HG02938 (cell line): ENCODE results near the gene ARID5A.

Source experiments
- ATAC-seq: cut with Tn5 transposase; IDR thresholded peaks from one replicate; pipeline ENCODE4 v1.9.1; 2021; ENCODE audit warnings: mild to moderate bottlenecking, moderate library complexity; ENCODE audit not compliant: unreplicated experiment

ARID5A gene

GRCh38 chr2:96526615-96527285 is 9.8 kb upstream of the ARID5A start:
- no peak for ATAC-seq

DNA sequence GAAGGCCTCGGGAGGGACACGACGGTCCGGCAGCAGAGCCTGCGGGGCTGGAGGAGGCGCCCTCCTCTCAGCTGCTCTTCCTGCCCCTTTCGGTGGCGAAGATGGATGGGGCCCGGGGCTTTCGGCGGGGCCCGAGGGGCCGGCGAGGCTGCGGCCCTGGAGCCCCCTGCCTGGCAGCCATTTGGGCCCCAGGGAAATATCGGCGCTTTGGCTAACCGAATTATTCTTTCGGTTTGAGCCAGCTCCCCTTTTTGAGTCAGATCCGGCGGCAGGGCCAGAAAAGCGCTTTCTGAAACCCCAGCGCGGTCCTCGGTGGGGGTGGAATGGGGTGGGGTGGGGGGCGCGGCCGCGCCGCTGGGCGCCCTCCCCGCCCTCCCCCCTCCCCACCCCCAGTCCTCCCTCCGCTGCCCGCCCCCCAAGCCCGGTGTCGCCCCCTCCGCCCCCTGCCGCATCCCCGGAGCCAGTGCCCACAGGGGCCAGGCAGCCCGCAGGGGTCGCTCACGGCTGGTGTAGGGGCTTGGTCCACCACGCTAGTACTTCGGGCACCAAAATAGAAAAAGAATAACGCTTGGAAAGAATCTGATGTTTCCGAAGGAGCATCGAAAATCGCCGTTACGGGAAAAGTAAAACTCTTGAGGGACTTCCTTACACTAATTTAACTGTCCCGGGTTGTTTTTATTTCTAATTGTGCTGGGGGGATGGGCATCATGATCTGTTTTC is 9.1 kb upstream of the ARID5A start:
- ATAC-seq = no peak

DNA sequence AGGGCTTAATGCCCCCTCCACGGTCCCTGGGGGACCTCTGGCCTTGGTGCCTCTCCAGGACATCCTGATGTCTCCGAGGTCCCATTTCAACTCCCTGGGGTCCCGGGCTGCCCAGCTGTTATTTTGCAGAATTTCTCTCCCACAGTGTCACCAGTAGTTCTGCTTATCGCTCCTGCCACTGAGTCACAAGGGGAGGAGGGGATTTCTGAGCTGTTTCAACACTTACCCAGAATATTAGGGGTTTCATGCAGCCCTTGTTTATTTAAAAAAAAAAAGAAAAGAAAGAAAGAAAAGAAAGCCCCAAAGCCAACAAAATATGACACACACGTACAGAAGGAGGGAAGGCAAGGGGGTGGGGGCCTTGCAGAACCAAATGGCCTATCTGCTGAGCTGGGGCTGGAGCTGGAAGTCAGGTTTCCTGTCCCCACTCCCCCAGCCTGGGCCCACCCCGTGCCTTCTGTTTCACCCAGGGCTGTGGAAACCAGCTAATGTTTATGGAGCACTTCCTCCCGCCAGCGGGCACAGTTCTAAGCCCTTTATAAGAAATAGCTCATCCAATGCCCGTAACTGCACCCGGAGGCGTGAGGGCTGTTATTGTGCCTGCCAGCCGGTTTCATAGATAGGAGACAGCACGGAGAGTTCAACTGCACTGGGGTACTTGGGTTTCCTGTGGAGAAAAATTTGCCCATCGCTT is 8.4 kb upstream of the ARID5A start:
- ATAC-seq = no peak

GRCh38 chr2:96528700-96529375 is 7.7 kb upstream of the ARID5A start:
- ATAC-seq = no peak

GRCh38 chr2:96529376-96530143 is 7.0 kb upstream of the ARID5A start:
- ATAC-seq = no peak

DNA sequence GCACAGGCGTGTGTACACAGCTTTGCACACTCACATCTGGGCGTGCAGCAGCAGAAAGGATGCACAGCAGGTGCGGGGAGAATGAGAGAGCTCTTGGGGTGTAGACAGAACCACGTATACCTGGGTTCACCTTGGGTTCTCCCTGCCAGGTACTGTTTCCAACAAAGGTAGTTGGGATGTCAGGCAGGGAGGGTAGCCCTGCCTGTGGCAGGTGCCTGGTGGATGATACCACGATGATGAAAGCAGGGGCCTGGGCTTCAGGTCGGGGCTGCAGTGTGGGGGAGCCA is 6.5 kb upstream of the ARID5A start:
- ATAC-seq = no peak

DNA sequence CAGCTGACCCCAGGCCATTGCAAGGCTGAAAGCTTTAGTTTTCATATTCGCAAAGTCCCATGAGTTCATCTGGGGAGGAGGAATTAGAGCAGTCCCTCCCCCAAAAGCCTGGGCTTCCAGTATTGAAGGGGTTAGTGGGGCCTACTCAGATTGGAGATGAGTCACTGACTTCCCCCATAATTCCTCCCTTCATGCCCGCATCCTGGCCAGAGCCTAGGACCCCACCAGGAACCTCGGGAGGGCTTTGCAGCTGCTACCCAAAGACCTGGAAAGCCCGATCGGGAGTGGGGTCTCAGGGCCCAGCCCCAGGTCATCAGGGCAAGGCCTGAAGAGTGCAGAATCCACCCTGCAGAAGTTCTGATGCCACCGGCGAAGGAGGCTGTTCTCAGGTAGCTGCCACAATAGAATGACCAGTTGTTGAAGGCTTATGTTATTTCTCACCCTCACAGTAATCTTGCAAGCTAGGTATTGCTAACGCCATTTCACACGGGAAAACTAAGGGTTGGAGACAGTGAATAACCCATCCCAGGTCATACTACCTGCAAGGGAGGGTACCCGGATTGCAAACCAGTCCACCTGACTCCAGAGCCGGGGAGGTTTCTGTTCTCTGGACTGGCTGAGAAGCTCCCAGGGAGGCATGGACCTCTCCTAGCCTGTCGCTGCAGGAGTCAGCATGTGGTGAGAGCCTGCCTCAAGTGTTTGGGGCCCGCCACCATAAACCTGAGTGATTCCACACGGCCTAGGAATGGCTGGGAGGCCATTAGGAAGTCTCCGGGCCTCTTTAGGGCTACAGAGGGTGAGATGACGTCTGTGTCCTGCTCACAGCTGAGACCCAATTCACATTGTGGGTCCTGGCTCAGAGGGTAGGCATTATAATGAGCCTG is 5.8 kb upstream of the ARID5A start:
- no peak for ATAC-seq

- ATAC-seq = no peak
Observed at GRCh38 chr2:96531366-96531765, 5.2 kb upstream of the ARID5A start.

DNA sequence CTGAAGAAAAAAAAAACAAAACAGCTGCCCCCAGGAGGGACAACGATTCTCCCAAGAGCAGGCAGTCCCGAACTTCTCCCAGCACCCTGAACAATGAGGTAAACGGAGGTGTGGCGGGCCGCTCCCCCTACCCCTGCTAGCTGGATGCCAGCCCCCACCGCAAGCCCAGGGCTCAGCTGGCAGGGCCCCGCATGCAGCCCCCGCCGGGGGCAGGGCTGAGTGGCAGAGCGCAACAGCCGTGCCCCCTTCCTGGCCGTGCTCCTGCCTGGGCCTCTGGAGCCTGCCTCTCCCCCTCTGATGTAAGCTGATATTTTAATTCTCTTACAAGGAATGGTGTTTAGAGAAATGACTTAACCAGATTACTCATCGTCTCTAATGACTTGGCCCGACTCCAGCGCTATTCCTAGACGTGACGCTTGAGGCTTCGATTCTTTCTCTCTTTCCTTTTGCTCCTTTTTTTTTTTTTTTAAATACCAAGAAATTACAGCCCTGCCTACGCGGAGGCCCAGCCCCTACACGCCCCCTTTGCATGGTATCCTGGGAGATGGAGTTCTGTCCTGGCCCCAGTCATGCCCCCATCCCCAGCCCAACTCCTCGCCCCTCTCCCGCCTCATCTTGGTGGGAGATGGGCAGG is 4.6 kb upstream of the ARID5A start:
- ATAC-seq = peak; percentile 31

GRCh38 chr2:96532641-96533291 is 3.8 kb upstream of the ARID5A start:
- ATAC-seq = no peak

DNA sequence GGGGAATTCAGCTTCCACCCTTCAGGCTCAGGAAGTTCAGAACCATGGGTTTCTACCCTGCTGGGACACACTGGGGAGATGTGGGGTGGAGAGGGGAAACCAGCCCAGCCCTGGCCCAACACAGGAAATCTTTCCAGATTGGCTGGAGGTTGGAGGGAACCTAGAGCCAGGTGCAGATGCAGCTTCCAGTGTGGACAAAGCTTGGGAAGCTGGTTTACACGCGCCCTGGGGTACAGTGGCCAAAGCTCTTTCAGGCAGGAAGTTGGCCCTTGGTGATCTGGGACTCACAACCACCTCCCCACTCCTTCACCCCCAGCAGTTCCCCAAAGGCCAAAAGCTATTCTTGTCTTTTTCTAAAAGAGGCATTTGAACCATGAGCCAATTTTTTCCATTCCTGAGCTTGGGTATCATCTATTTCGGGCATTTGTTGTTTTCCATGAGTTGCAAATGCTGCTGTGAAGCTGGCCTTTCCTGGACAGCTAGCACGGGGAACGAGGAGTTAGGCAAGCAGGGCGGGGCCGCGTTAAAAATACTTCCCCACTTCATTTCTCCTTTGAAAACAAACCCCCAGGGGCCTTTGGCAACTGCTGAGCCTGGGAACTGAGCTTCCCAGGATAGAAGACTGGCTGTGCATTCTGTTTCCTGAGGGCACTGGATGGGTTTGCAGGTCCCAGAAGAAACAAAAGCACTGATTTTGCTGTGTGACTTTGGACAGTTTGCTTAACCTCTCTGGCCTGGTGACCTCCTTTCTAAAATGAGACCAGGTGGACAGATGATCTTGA is 3.1 kb upstream of the ARID5A start:
- ATAC-seq = no peak

DNA sequence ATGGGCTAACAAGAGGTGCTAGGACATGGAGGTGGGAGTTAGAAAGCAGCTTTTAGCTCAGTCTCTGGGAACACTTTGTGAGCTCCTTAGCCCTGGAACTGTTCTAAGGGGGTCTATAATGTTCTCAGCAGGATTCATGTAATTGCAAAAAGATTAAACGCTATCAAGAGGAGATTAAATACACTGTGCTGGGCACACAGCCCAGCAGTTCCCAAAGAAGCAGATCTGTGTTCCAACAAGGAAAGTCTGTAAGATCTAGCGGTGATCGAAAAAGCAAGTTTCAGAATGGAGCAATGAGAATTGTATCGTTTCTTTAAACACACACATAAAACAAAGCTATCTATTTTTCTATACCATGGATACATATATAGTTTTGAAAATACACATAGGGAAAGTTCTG is 2.4 kb upstream of the ARID5A start:
- ATAC-seq = no peak

DNA sequence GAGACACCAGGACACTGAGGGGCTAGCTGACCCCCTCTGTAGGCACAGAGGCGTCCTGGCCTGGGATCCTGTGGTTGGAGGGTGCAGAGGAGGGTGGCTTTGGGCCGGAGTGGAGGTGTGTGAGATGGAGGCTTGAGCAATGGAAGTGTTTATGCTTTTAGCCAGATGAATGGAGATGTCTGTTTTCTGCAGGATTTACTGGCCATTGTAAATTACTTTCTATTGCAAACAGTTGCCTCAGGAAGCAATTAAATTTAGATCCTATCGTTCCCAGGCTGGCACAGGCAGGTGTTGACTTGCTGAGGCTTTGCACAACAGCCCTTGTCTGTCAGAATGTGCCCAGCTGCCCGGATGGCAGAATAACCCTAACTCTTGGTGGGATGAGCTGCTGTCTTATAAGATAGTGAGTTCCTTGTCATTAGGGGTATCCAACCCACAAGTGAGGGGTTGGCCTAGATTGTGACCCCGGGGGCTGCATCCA is 1.8 kb upstream of the ARID5A start:
- ATAC-seq = no peak

GRCh38 chr2:96535331-96535730 is 1.2 kb upstream of the ARID5A start:
- ATAC-seq = no peak

DNA sequence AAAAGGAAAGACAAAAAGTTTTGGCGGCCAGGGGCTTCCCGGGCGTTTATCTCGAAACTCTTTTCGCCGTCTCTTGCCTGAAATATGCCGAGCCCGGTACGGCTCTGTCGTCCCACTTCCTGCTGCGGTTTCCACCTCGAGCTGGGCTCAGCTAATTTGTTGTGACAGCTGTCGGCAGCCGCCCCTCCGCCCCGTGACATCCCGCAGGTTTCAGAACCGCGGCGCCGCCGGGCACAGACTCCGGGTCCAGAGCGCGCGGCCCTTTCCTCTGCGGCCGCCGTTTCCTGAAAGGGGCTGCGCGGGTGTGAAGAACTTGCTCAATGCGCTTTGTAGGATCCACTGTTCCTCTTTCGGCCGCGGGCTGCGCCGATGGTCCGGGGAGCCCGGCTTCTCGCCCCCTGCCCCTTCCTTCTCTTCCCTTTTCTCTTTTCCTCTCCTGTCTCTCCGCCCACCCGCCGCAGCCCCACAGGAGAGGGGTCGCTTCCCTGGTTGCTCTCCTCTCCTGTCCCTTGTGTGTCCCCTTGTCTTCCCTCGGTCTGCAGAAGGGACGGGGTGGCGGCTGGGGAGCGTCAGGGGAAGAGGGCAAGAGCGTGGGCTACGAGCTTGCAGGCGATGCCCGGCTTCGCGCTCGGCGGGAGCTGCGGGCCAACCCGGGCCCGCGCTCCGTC is 648 bp downstream of the ARID5A start:
- ATAC-seq = peak; percentile 55

DNA sequence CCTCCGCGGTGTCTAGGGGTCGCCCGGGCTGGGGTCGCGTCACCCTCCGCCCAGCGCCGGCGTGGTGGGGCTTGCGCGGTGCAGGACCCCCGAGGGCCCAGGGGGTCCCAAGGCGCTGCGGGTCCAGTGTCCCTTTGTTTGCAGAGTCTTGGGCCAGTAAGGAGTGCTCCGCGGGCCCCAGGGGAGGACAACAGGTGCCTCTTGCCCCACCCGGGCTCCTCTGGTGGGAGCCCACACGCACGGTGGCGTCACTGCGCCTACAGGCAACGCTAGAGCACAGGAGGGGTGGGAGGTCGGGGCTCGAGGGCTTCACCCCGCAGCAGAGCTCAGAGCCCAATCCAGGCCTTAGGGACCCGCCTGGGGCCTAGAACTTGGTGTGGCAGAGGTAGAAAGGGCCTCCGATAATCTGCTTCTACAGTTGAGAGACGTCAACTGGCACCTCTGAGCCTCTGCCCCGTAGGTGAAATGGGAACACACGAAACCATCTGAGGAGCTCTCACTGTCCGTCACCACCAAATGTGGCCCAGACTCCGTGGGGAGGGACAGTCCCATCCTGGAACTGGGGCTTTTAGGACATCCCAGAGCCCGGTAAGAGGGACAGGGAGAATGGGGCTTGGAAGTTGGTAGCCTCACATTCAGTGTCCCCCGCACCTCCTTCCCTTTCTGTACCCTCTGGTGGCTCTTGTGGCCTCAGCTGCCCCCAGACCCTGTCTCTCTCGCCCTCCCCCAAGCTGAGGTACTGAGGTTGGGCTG is 1.4 kb downstream of the ARID5A start:
- no peak for ATAC-seq
